AG08396 (cell line): Measurements from ENCODE around the gene ERVFRD-1.
"Not testable (repeated sequence)": the region's sequence is repeated elsewhere in the genome, so short reads cannot be mapped to it uniquely, and the experiment has no call there.

Source experiments
- DNase-seq: peaks from one replicate; pipeline ENCODE4 v3.0.0; 2012; ENCODE audit warnings: low spot score, mixed read lengths

The ERVFRD-1 gene

GRCh38 chr6:11091141-11091540 lies 20.4 kb downstream of the ERVFRD-1 start:
- not testable (repeated sequence) for DNase-seq

GRCh38 chr6:11089695-11090094 lies 21.8 kb downstream of the ERVFRD-1 start:
- DNase-seq: no peak

- not testable (repeated sequence) for DNase-seq
Observed at GRCh38 chr6:11087141-11087812, 24.2 kb downstream of the ERVFRD-1 start.

GRCh38 chr6:11085758-11086435 lies 25.6 kb downstream of the ERVFRD-1 start:
- DNase-seq: peak; percentile 83

GRCh38 chr6:11083956-11084355 lies 27.6 kb downstream of the ERVFRD-1 start:
- DNase-seq: no peak

GRCh38 chr6:11083491-11083890 lies 28.0 kb downstream of the ERVFRD-1 start:
- peak; percentile 46 for DNase-seq

- no peak for DNase-seq
Observed at GRCh38 chr6:11080296-11080695, 31.2 kb downstream of the ERVFRD-1 start.

GRCh38 chr6:11078266-11078665 lies 33.3 kb downstream of the ERVFRD-1 start:
- no peak for DNase-seq

GRCh38 chr6:11076540-11076939 lies 35.0 kb downstream of the ERVFRD-1 start:
- no peak for DNase-seq

- no peak for DNase-seq
Observed at GRCh38 chr6:11072101-11072500, 39.4 kb downstream of the ERVFRD-1 start.

GRCh38 chr6:11069760-11070159 lies 41.8 kb downstream of the ERVFRD-1 start:
- no peak for DNase-seq

GRCh38 chr6:11067348-11067747 lies 44.2 kb downstream of the ERVFRD-1 start:
- DNase-seq: no peak

- DNase-seq: no peak
Observed at GRCh38 chr6:11066505-11067347, 44.8 kb downstream of the ERVFRD-1 start.

GRCh38 chr6:11065436-11066202 lies 45.9 kb downstream of the ERVFRD-1 start:
- no peak for DNase-seq

GRCh38 chr6:11064836-11065235 lies 46.7 kb downstream of the ERVFRD-1 start:
- no peak for DNase-seq

GRCh38 chr6:11062715-11063114 lies 48.8 kb downstream of the ERVFRD-1 start:
- no peak for DNase-seq

- DNase-seq: no peak
Observed at GRCh38 chr6:11062083-11062482, 49.4 kb downstream of the ERVFRD-1 start.

GRCh38 chr6:11058406-11058805 lies 53.1 kb downstream of the ERVFRD-1 start:
- no peak for DNase-seq

- DNase-seq: no peak
Observed at GRCh38 chr6:11056871-11057270, 54.7 kb downstream of the ERVFRD-1 start.

GRCh38 chr6:11055127-11055627 lies 56.3 kb downstream of the ERVFRD-1 start:
- DNase-seq: no peak

GRCh38 chr6:11054722-11055121 lies 56.8 kb downstream of the ERVFRD-1 start:
- DNase-seq: no peak

- no peak for DNase-seq
Observed at GRCh38 chr6:11053307-11053706, 58.2 kb downstream of the ERVFRD-1 start.
